HepG2 (cell line): ENCODE results near the gene MED4. TPM values are rescaled to one million over a fixed set of nuclear protein-coding genes. Genes with fewer than 3 reads are reported as not detected.

Source experiments
- ATAC-seq: fragments of 200-7000 bp; cut with Tn5 transposase; 3 replicates; pipeline ENCODE4 v1.9.1; 2020; ENCODE audit warnings: mild to moderate bottlenecking, moderate library complexity
- BruUV-seq: library from RNA; stranded (reverse); fragments of 400-500 nt; replicated peaks from 2 replicates; lab custom pipeline; 2021; lab: Mats Ljungman, UMichigan
- CTCF ChIA-PET: fragments of 300-600 bp; formaldehyde crosslinking; extraction: SDS; loops from one replicate; lab custom pipeline; 2021; ENCODE audit warnings: low total read pairs, inconsistent platforms, low intra/inter-chr PET ratio; lab: Yijun Ruan, JAX
- POLR2A ChIA-PET: fragments of 350-600 bp; sonication (Branson Sonifier 250); formaldehyde crosslinking; loops from one replicate; lab custom pipeline; 2020; ENCODE audit warnings: antibody characterized with exemption, inconsistent platforms; lab: Yijun Ruan, JAX
- DNase-seq: peaks from one replicate; pipeline ENCODE4 v3.0.0-alpha.2; 2015; ENCODE audit warnings: low spot score
- FAIRE-seq: peaks from 3 replicates; lab custom pipeline; 2011; peaks lifted over from hg19 to GRCh38; lab: Jason Lieb, UNC
- H2AFZ ChIP-seq: one replicate; pipeline ENCODE4 v1.6.1; 2011; ENCODE audit warnings: low read length, inconsistent platforms
- H3K27ac ChIP-seq: fragments of 300-600 bp; 3 replicates; pipeline ENCODE4 v1.8.0; 2011; ENCODE audit warnings: mixed run types, mild to moderate bottlenecking, mixed read lengths, low read length, inconsistent platforms; ENCODE audit not compliant: insufficient read depth; ENCODE audit errors: extremely low read length
- H3K27me3 ChIP-seq, 2 experiments: fragments of 200-600 bp in 1 of 2; 2 replicates in 1 of 2; 3 replicates in 1 of 2; pipeline versions ENCODE4 v1.6.0 to v1.8.0; 2011; ENCODE audit warnings: low read length in 2 of 2, mild to moderate bottlenecking in 2 of 2, moderate library complexity in 2 of 2, inconsistent platforms in 1 of 2; ENCODE audit not compliant: insufficient read depth in 2 of 2, control insufficient read depth in 1 of 2
- H3K36me3 ChIP-seq, 2 experiments: fragments of 200-600 bp in 1 of 2; replicated peaks in 1 of 2; 2 replicates in 1 of 2; 3 replicates in 1 of 2; pipeline versions ENCODE4 v1.5.1 to v1.8.0; 2011; ENCODE audit warnings: low read length in 2 of 2, inconsistent platforms in 1 of 2; ENCODE audit not compliant: insufficient read depth in 2 of 2, control insufficient read depth in 1 of 2
- H3K4me1 ChIP-seq: 2 replicates; pipeline ENCODE4 v1.5.1; 2012; ENCODE audit warnings: low read length, inconsistent platforms; ENCODE audit not compliant: insufficient read depth
- H3K4me2 ChIP-seq: 2 replicates; pipeline ENCODE4 v1.6.0; 2011; ENCODE audit warnings: low read depth, low read length, inconsistent platforms
- H3K4me3 ChIP-seq, 3 experiments: fragments of 200-600 bp in 1 of 3; sonication (generic), shearing (Covaris generic) in 1 of 3; replicated peaks in 1 of 3; 2 replicates each; pipeline ENCODE4 v1.5.1; 2011 to 2016; ENCODE audit warnings: low read length in 3 of 3, inconsistent platforms in 2 of 3, low read depth in 2 of 3, mild to moderate bottlenecking in 2 of 3, control low read depth in 1 of 3, mixed read lengths in 1 of 3; ENCODE audit not compliant: insufficient read depth in 1 of 3
- H3K79me2 ChIP-seq: one replicate; pipeline ENCODE4 v1.6.1; 2011; ENCODE audit warnings: low read length, inconsistent platforms; ENCODE audit not compliant: insufficient read depth
- H3K9ac ChIP-seq: 2 replicates; pipeline ENCODE4 v1.6.0; 2011; ENCODE audit warnings: mild to moderate bottlenecking, low read depth, low read length, inconsistent platforms; ENCODE audit not compliant: insufficient read depth
- H3K9me3 ChIP-seq: 2 replicates; pipeline ENCODE4 v1.5.1; 2012; ENCODE audit warnings: mild to moderate bottlenecking, low read length
- H4K20me1 ChIP-seq: 2 replicates; pipeline ENCODE4 v1.6.0; 2011; ENCODE audit warnings: inconsistent platforms, mild to moderate bottlenecking, low read length, moderate library complexity; ENCODE audit not compliant: insufficient read depth
- CCAR2 ChIP-seq: fragments of 200-400 bp; formaldehyde crosslinking; optimal IDR thresholded peaks from 2 replicates; pipeline ENCODE3; 2018; ENCODE audit warnings: low read depth, mild to moderate bottlenecking, low read length, moderate library complexity
- DMAP1 ChIP-seq: IDR thresholded peaks from 2 replicates; pipeline ENCODE4 v1.6.1; 2016
- KDM2A ChIP-seq: sonication (generic); formaldehyde crosslinking; IDR thresholded peaks from 2 replicates; pipeline ENCODE4 v1.4.0; 2020; ENCODE audit warnings: low read depth, missing genetic modification reagents, borderline replicate concordance
- PREB ChIP-seq: sonication (generic); formaldehyde crosslinking; IDR thresholded peaks from 2 replicates; pipeline ENCODE4 v1.4.0; 2020; ENCODE audit warnings: missing genetic modification reagents
- SIX1 ChIP-seq: sonication (generic); formaldehyde crosslinking; IDR thresholded peaks from 2 replicates; pipeline ENCODE4 v1.4.0; 2020; ENCODE audit warnings: missing genetic modification reagents, borderline replicate concordance
- USF2 ChIP-seq, 2 experiments: sonication (generic) in 1 of 2; formaldehyde crosslinking in 1 of 2; IDR thresholded peaks; 2 replicates each; pipeline versions ENCODE4 v1.5.1 to v1.6.1; 2011 to 2020; ENCODE audit warnings: borderline replicate concordance in 1 of 2, low read depth in 1 of 2, low read length in 1 of 2, mild to moderate bottlenecking in 1 of 2, missing genetic modification reagents in 1 of 2, moderate library complexity in 1 of 2
- ZEB1 ChIP-seq: IDR thresholded peaks from 2 replicates; pipeline ENCODE4 v1.6.1; 2012; ENCODE audit warnings: mild to moderate bottlenecking, low read depth, inconsistent platforms; ENCODE audit not compliant: insufficient replicate concordance
- ZNF550 ChIP-seq: sonication (generic); formaldehyde crosslinking; IDR thresholded peaks from 2 replicates; pipeline ENCODE4 v1.4.0; 2020; ENCODE audit warnings: mild to moderate bottlenecking, missing genetic modification reagents, borderline replicate concordance
- ZNF816 ChIP-seq: sonication (generic); formaldehyde crosslinking; IDR thresholded peaks from 2 replicates; pipeline ENCODE4 v1.8.0; 2022; ENCODE audit warnings: missing genetic modification reagents, mild to moderate bottlenecking, borderline replicate concordance
- ZNF839 ChIP-seq: sonication (generic); formaldehyde crosslinking; IDR thresholded peaks from 2 replicates; pipeline ENCODE4 v1.4.0; 2020; ENCODE audit warnings: missing genetic modification reagents, mild to moderate bottlenecking, borderline replicate concordance
- WGBS: methylation state at CpG from one replicate; pipeline ENCODE4 v1.1.6; 2017; ENCODE audit warnings: low lambda C conversion rate; 5-methylcytosine and 5-hydroxymethylcytosine counted together
- in situ Hi-C: cut with HindIII; loops from 2 replicates; pipeline ENCODE4 v1.10.0; 2017; ENCODE audit warnings: low pct_unique_long_range_greater_than_20kb; ENCODE audit not compliant: extremely low pct_ligation_motif_present
- intact Hi-C: fragments of 100-400 bp; cut with micrococcal nuclease; formaldehyde crosslinking; loops from one replicate; pipeline ENCODE4 v1.10.0; 2022; ENCODE audit not compliant: unreplicated experiment
- polyA plus RNA-seq, 8 experiments: library from polyadenylated mRNA; depleted of rRNA in 3 of 8; stranded (reverse) in 7 of 8; unstranded in 1 of 8; fragments of >200 nt; fragmentation: Illumina TruSeq in 4 of 8; extraction: Trizol in 4 of 8; gene quantifications; 2 replicates each; pipeline versions ENCODE4 v1.2.1 to v1.2.3, GENCODE V29; 2011 to 2016; ENCODE audit warnings: low read depth in 4 of 8, missing spikeins in 1 of 8, mixed read lengths in 1 of 8; ENCODE audit not compliant: insufficient read depth in 1 of 8
- total RNA-seq, 5 experiments: library from RNA; depleted of rRNA; stranded (reverse); fragments of >200 nt; fragmentation: Illumina TruSeq; extraction: Trizol; gene quantifications; 2 replicates each; pipeline ENCODE4 v1.2.3, GENCODE V29; 2016; ENCODE audit warnings: low read depth in 1 of 5

The MED4 gene
- total and polyA plus RNA-seq, 2 of the 13 experiments (the other 11 are each of a cell fraction or from before 2014, with no cell fraction given), result 49.4 to 57.8 TPM

DNA sequence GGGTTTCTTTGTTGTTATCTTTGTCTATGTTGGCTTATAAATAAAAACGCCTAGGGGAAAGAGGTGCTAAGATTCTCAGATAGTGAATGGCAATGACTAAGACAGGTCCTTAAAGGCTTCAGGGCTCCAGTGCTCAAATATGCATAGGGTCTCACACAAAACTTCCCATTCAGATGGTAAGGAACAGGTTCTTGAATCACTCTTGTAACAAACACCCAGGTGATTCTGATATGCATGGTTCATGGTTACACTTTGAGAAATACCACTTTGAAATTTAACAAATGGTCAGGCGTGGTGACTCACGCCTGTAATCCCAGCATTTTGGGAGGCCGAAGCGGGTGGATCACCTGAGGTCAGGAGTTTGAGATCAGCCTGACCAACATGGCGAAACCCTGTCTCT lies 40.3 kb downstream of the MED4 start:
- H2AFZ ChIP-seq, result no peak overlapping the region
- ATAC-seq, result no peak
- DNase-seq, result no peak
- FAIRE-seq, result no peak
- 95% methylated on average over 6 of the region's 6 CpGs for WGBS
- H3K4me1 ChIP-seq, result peaks cover 5% of the 10 kb centered on the region; the same call in 1 of the 2 replicates
- H3K4me3 ChIP-seq, result no peak overlapping the region
- TF ChIP-seq USF2 (IDR thresholded peaks at IDR 0.05; ENCODE audit: low read depth, low read length) (no peak), USF2 (CRISPR knock-in tag; IDR thresholded peaks at IDR 0.05; ENCODE audit: borderline replicate concordance) (no peak), ZEB1 (no peak), KDM2A (CRISPR knock-in tag) (no peak), ZNF839 (CRISPR knock-in tag) (no peak), ZNF550 (CRISPR knock-in tag) (no peak), SIX1 (no peak), CCAR2 (no peak), DMAP1 (no peak), PREB (CRISPR knock-in tag) (no peak), ZNF816 (CRISPR knock-in tag) (no peak)
- TF ChIP-seq, all 625 proteins: peak for 0
- Histone ChIP-seq H3K9ac (no peak overlapping the region), H3K27me3 (no peaks in the 10 kb centered on the region), H4K20me1 (no peaks in the 10 kb centered on the region), H3K9me3 (no peaks in the 10 kb centered on the region), H3K4me2 (no peak overlapping the region), H3K79me2 (no peaks in the 10 kb centered on the region), H3K27ac (no peak overlapping the region), H3K36me3 (peaks cover 3 to 18% of the 10 kb centered on the region in 2 experiments; a peak in 4 of 5 replicates)
- ChIA-PET POLR2A (no interaction called here), CTCF (no interaction called here)
- in situ Hi-C loops, result no loop called here
- no TSS peak for BruUV-seq
- intact Hi-C loops, result no loop called here
